Peyer's patch (tissue), 4 donors: ENCODE measurements around the gene OR1A1.

Experiments
- POLR2A ChIP-seq, 2 donors: fragments of 450-650 bp; IDR thresholded peaks; one replicate each; pipeline ENCODE4 v1.5.1; 2017; ENCODE audit warnings: antibody characterized with exemption in 2 of 2, mild to moderate bottlenecking in 2 of 2, moderate library complexity in 2 of 2
- TF ChIP-seq, protein P1 (sequence below), 6 experiments: fragments of 450-650 bp in 4 of 6; fragments of 200-600 bp in 2 of 6; sonication (generic) in 1 of 6; IDR thresholded peaks; one replicate each; pipeline ENCODE4 v1.5.1; 2017 to 2019; ENCODE audit warnings: antibody characterized with exemption in 6 of 6, mild to moderate bottlenecking in 3 of 6, moderate library complexity in 1 of 6

DNA sequence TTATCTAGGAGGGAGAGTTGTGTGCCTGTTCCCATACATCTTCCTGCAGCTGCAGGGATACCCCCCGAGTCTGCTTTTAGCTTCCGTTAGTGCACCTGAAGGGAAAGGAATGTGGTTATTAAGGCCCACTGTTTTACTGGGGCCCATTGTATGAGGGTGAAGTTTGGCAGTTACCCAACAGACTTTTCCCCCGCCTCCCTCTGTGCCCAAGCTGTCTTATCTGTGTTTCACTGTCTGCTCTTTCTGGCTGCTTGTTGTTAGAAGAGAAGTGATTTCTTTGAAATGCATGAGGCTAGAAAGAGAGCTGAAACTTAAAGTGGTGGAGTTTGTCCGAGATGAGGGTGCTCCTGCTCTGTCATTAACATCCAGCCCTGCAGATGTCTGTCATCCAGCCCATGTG is 17.5 kb upstream of the OR1A1 start:
- TF ChIP-seq, protein P1, sequence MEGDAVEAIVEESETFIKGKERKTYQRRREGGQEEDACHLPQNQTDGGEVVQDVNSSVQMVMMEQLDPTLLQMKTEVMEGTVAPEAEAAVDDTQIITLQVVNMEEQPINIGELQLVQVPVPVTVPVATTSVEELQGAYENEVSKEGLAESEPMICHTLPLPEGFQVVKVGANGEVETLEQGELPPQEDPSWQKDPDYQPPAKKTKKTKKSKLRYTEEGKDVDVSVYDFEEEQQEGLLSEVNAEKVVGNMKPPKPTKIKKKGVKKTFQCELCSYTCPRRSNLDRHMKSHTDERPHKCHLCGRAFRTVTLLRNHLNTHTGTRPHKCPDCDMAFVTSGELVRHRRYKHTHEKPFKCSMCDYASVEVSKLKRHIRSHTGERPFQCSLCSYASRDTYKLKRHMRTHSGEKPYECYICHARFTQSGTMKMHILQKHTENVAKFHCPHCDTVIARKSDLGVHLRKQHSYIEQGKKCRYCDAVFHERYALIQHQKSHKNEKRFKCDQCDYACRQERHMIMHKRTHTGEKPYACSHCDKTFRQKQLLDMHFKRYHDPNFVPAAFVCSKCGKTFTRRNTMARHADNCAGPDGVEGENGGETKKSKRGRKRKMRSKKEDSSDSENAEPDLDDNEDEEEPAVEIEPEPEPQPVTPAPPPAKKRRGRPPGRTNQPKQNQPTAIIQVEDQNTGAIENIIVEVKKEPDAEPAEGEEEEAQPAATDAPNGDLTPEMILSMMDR (IDR thresholded peaks at IDR 0.05): no peak
- no peak for TF ChIP-seq POLR2A (IDR thresholded peaks at IDR 0.05)
